KMS-11 (cell line): ENCODE results near the gene INTS12.
A peak's percentile ranks its signal among the peaks of the same experiment; 100 is the strongest.
"Not testable (repeated sequence)": the region's sequence is repeated elsewhere in the genome, so short reads cannot be mapped to it uniquely, and the experiment has no call there.

ENCODE experiments used
- H2AFZ ChIP-seq: fragments of 200-600 bp; sonication (generic); 2 replicates; pipeline ENCODE4 v1.6.1; 2016; ENCODE audit warnings: antibody characterized with exemption, mixed run types, low read depth
- H3K27ac ChIP-seq: fragments of 200-600 bp; sonication (generic); 2 replicates; pipeline ENCODE4 v1.6.1; 2016; ENCODE audit warnings: mild to moderate bottlenecking, mixed run types
- H3K27me3 ChIP-seq: fragments of 200-600 bp; sonication (generic); 2 replicates; pipeline ENCODE4 v1.6.1; 2017; ENCODE audit warnings: mild to moderate bottlenecking, low read depth, mixed run types, moderate library complexity; ENCODE audit not compliant: insufficient read depth
- H3K36me3 ChIP-seq: fragments of 200-600 bp; sonication (generic); 2 replicates; pipeline ENCODE4 v1.6.1; 2017; ENCODE audit warnings: mild to moderate bottlenecking, mixed run types; ENCODE audit not compliant: insufficient read depth
- H3K4me1 ChIP-seq: fragments of 200-600 bp; sonication (generic); 2 replicates; pipeline ENCODE4 v1.6.1; 2016; ENCODE audit warnings: mild to moderate bottlenecking, low read depth, mixed run types; ENCODE audit not compliant: poor library complexity, severe bottlenecking
- H3K4me2 ChIP-seq: fragments of 200-600 bp; sonication (generic); 2 replicates; pipeline ENCODE4 v1.7.0; 2016; ENCODE audit warnings: mild to moderate bottlenecking, mixed run types
- H3K4me3 ChIP-seq: fragments of 200-600 bp; sonication (generic); IDR thresholded peaks from 2 replicates; pipeline ENCODE4 v1.6.1; 2017; ENCODE audit warnings: low read depth, low read length, mixed read lengths; ENCODE audit not compliant: insufficient read depth
- H3K79me2 ChIP-seq: fragments of 200-600 bp; sonication (generic); 2 replicates; pipeline ENCODE4 v1.6.1; 2016; ENCODE audit warnings: low read depth, mixed run types; ENCODE audit not compliant: insufficient read depth
- H3K9ac ChIP-seq: fragments of 200-600 bp; sonication (generic); 2 replicates; pipeline ENCODE4 v1.6.1; 2016; ENCODE audit warnings: mild to moderate bottlenecking, mixed run types
- H4K20me1 ChIP-seq: fragments of 200-600 bp; sonication (generic); 2 replicates; pipeline ENCODE4 v1.6.1; 2016; ENCODE audit warnings: mild to moderate bottlenecking, mixed run types; ENCODE audit not compliant: insufficient read depth
- TF ChIP-seq, protein P1 (sequence below): fragments of 200-600 bp; sonication (generic); conservative IDR thresholded peaks from 2 replicates; pipeline ENCODE4 v1.6.1; 2017; ENCODE audit warnings: low read depth, mild to moderate bottlenecking, antibody characterized with exemption, low read length, moderate library complexity, mixed read lengths

INTS12 gene

DNA sequence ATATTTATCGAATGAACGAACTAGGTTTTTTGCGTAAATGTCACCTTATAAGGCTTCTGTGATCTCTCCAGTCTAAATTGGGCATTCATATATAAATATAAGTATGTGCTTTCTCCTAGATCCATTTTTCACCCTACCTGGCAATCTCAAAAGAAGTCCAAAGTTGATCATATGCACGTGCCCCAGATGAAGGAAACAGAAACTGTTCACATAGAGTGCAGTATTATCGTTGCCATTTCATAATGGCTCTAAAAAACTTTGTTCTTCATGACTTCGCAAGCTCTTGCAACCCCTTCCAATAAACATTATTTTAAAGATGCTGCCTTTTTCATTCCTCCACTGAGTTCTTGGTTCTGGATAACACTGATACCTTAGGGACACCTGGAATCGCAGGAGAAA lies 708 bp downstream of the INTS12 start:
- no peaks in the 10 kb centered on the region for H3K27me3 ChIP-seq
- no peaks in the 10 kb centered on the region for H3K36me3 ChIP-seq
- peak overlapping the region; percentile 72 for H3K27ac ChIP-seq
- H3K4me1 ChIP-seq = peaks cover 31% of the 10 kb centered on the region
- H3K4me2 ChIP-seq = peak overlapping the region; percentile 71
- TF ChIP-seq, protein P1, sequence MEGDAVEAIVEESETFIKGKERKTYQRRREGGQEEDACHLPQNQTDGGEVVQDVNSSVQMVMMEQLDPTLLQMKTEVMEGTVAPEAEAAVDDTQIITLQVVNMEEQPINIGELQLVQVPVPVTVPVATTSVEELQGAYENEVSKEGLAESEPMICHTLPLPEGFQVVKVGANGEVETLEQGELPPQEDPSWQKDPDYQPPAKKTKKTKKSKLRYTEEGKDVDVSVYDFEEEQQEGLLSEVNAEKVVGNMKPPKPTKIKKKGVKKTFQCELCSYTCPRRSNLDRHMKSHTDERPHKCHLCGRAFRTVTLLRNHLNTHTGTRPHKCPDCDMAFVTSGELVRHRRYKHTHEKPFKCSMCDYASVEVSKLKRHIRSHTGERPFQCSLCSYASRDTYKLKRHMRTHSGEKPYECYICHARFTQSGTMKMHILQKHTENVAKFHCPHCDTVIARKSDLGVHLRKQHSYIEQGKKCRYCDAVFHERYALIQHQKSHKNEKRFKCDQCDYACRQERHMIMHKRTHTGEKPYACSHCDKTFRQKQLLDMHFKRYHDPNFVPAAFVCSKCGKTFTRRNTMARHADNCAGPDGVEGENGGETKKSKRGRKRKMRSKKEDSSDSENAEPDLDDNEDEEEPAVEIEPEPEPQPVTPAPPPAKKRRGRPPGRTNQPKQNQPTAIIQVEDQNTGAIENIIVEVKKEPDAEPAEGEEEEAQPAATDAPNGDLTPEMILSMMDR = no peak
- H2AFZ ChIP-seq = peak overlapping the region; percentile 93
- peaks cover 87% of the 10 kb centered on the region for H3K79me2 ChIP-seq
- peak overlapping the region; percentile 23 for H3K4me3 ChIP-seq
- H4K20me1 ChIP-seq = no peaks in the 10 kb centered on the region
- H3K9ac ChIP-seq = peak overlapping the region; percentile 90

DNA sequence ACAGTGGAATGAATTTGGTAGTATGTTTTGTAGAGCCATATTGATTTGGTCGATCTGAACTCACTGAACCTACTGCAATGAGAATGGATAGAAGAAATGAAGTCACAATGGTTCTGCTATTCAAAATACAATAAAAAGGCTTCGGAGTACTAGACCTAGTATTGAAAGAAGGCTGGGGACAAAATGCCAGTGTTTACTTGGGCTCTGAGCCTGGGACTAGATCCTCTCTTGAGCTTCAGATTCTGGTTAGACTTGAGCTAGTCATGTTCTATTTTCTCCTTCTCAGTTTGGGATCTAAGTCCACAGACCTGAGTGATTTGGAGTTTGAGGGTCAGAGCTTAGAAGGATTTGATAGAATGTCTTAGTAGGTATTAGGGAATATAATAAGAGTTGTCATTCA lies 9.9 kb downstream of the INTS12 start:
- no peak overlapping the region for H3K4me3 ChIP-seq
- H3K27me3 ChIP-seq = no peaks in the 10 kb centered on the region
- H2AFZ ChIP-seq = no peak overlapping the region
- H3K9ac ChIP-seq = no peak overlapping the region
- peaks cover 7% of the 10 kb centered on the region; the same call in 1 of the 2 replicates for H3K36me3 ChIP-seq
- TF ChIP-seq, protein P1 = no peak
- no peak overlapping the region for H3K27ac ChIP-seq
- no peak overlapping the region for H3K4me2 ChIP-seq
- peaks cover 11% of the 10 kb centered on the region; the same call in 1 of the 2 replicates for H3K79me2 ChIP-seq
- peaks cover 21% of the 10 kb centered on the region for H3K4me1 ChIP-seq
- no peaks in the 10 kb centered on the region for H4K20me1 ChIP-seq

DNA sequence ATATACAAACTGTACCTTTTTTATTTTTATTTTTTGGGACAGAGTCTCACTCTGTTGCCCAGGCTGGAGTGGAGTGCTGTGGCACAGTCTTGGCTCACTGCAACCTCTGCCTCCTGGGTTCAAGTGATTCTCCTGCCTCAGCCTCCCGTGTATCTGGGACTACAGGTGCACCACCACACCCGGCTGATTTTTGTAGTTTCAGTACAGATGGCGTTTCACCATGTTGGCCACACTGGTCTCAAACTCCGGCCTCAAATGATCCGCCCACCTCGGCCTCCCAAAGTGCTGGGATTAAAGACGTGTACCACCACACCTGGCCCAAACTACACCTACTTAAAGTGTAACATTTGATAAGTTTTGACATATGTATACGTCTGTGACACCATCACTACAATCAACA lies 12.7 kb downstream of the INTS12 start:
- not testable (repeated sequence) for H3K27ac ChIP-seq, H4K20me1 ChIP-seq, H3K27me3 ChIP-seq, H3K9ac ChIP-seq, H2AFZ ChIP-seq, H3K79me2 ChIP-seq, H3K4me3 ChIP-seq, H3K4me2 ChIP-seq
- Histone ChIP-seq H3K4me1 (peaks cover 31% of the 10 kb centered on the region), H3K36me3 (peaks cover 17% of the 10 kb centered on the region; the same call in 1 of the 2 replicates)

DNA sequence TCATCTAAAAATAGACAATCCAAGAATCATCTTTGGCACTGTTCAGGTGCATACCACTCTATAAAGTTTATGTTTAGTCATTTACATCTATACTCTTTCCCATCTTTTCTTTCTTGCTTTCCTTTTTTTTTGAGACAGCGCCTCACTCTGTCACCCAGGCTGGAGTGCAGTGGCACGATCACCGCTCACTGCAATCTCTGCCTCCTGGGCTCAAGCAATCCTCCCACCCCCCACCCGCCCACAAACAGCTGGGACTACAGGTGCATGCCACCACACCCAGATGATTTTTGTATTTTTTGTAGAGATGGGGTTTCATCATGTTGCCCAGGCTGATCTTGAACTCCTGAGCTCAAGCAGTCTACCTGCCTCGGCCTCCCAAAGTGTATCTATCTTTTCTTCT lies 13.7 kb downstream of the INTS12 start:
- H3K4me3 ChIP-seq, H3K9ac ChIP-seq, H3K27me3 ChIP-seq, H3K79me2 ChIP-seq, H4K20me1 ChIP-seq, H3K4me2 ChIP-seq, H2AFZ ChIP-seq, H3K27ac ChIP-seq: not testable (repeated sequence)
- Histone ChIP-seq H3K36me3 (peaks cover 17% of the 10 kb centered on the region; the same call in 1 of the 2 replicates), H3K4me1 (peaks cover 41% of the 10 kb centered on the region)

DNA sequence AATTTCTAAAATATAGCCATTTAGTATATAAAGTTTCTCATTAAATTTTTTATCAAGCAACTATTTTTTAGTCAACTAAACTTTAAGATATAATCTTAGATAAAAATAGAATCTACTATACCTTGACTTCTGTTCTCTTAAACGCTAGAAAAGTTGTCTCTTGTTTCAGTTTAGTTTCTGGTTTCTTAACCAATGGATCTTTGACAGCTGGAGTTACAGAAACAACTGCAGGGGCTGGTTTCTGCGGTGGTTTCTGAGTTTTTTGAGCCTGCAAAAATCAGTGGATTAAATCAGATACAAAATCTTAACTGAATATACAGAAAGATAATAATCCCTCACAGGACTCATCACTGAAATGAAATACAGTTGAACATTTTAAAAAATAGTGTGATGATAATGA lies 21.9 kb downstream of the INTS12 start:
- peak overlapping the region; percentile 68 for H3K9ac ChIP-seq
- H3K27me3 ChIP-seq = no peaks in the 10 kb centered on the region
- H3K4me1 ChIP-seq = peaks cover 90% of the 10 kb centered on the region
- peak overlapping the region; percentile 82 for H3K27ac ChIP-seq
- H3K79me2 ChIP-seq = peaks cover 22% of the 10 kb centered on the region
- H2AFZ ChIP-seq = no peak overlapping the region
- TF ChIP-seq, protein P1 = no peak
- H4K20me1 ChIP-seq = no peaks in the 10 kb centered on the region
- H3K4me2 ChIP-seq = peak overlapping the region; percentile 85
- H3K36me3 ChIP-seq = peaks cover 16% of the 10 kb centered on the region; the same call in 1 of the 2 replicates
- H3K4me3 ChIP-seq = no peak overlapping the region
